H1 (cell line): ENCODE results near the gene GREB1. TPM values are rescaled to one million over a fixed set of nuclear protein-coding genes. Genes with fewer than 3 reads are reported as not detected.

Experiments used
- CTCF ChIA-PET: fragments of 300-600 bp; sonication (Branson Sonifier 250); formaldehyde crosslinking; loops from one replicate; lab custom pipeline; 2021; ENCODE audit not compliant: partially characterized antibody; lab: Charles Lee
- POLR2A ChIA-PET: fragments of 300-600 bp; sonication (Branson Sonifier 250); formaldehyde crosslinking; loops from one replicate; lab custom pipeline; 2021; ENCODE audit warnings: inconsistent platforms; ENCODE audit not compliant: partially characterized antibody; lab: Charles Lee
- DNase-seq, 2 experiments: peaks; one replicate each; pipeline versions ENCODE4 v3.0.0 to v3.0.0-alpha.2; 2010 to 2022; ENCODE audit warnings: low spot score in 2 of 2, low read depth in 1 of 2, mixed read lengths in 1 of 2
- FAIRE-seq: peaks from 2 replicates; lab custom pipeline; 2011; peaks lifted over from hg19 to GRCh38; lab: Jason Lieb, UNC
- H2AFZ ChIP-seq: 2 replicates; pipeline ENCODE4 v1.8.1; 2012; ENCODE audit warnings: low read length, inconsistent platforms
- H2AK5ac ChIP-seq: 2 replicates; pipeline ENCODE4 v1.6.1; 2013; ENCODE audit warnings: low read depth, low read length
- H2BK120ac ChIP-seq: replicated peaks from 2 replicates; pipeline ENCODE3; 2013; ENCODE audit warnings: low read depth, low read length, inconsistent platforms
- H2BK12ac ChIP-seq: 2 replicates; pipeline ENCODE4 v1.6.1; 2013; ENCODE audit warnings: low read depth, low read length
- H2BK15ac ChIP-seq: 2 replicates; pipeline ENCODE4 v1.6.1; 2013; ENCODE audit warnings: low read length
- H2BK20ac ChIP-seq: 2 replicates; pipeline ENCODE4 v1.6.1; 2013; ENCODE audit warnings: low read length
- H2BK5ac ChIP-seq: 2 replicates; pipeline ENCODE4 v1.6.1; 2013; ENCODE audit warnings: low read depth, low read length
- H3K14ac ChIP-seq: 2 replicates; pipeline ENCODE4 v1.6.1; 2013; ENCODE audit warnings: inconsistent platforms; ENCODE audit not compliant: insufficient read length
- H3K18ac ChIP-seq: 2 replicates; pipeline ENCODE4 v1.6.1; 2013; ENCODE audit warnings: low read length; ENCODE audit errors: extremely low read depth
- H3K23ac ChIP-seq: 2 replicates; pipeline ENCODE4 v1.6.1; 2013; ENCODE audit warnings: inconsistent platforms; ENCODE audit not compliant: insufficient read length
- H3K23me2 ChIP-seq: 2 replicates; pipeline ENCODE4 v1.6.1; 2013; ENCODE audit warnings: low read depth, low read length
- H3K27ac ChIP-seq: 2 replicates; pipeline ENCODE4 v1.6.1; 2011; ENCODE audit warnings: low read depth, low read length, inconsistent platforms
- H3K27me3 ChIP-seq, 4 experiments: replicated peaks in 1 of 4; 1 replicate in 1 of 4; 2 replicates in 3 of 4; pipeline versions ENCODE4 v1.6.1 to v1.8.1; 2011 to 2013; ENCODE audit warnings: low read length in 3 of 4, mild to moderate bottlenecking in 3 of 4, inconsistent platforms in 2 of 4, mixed read lengths in 2 of 4, moderate library complexity in 1 of 4; ENCODE audit not compliant: control insufficient read depth in 3 of 4, insufficient read depth in 3 of 4; ENCODE audit errors: extremely low read depth in 1 of 4
- H3K36me3 ChIP-seq, 4 experiments: 2 replicates each; pipeline versions ENCODE4 v1.6.1 to v1.8.1; 2011 to 2013; ENCODE audit warnings: mild to moderate bottlenecking in 4 of 4, low read length in 3 of 4, moderate library complexity in 2 of 4, control low read depth in 1 of 4, inconsistent platforms in 1 of 4; ENCODE audit not compliant: insufficient read depth in 4 of 4, control insufficient read depth in 2 of 4
- H3K4ac ChIP-seq: replicated peaks from 2 replicates; pipeline ENCODE3; 2013; ENCODE audit warnings: low read length, low read depth, mixed read lengths, inconsistent platforms; ENCODE audit not compliant: insufficient read length
- H3K4me1 ChIP-seq, 4 experiments: replicated peaks in 1 of 4; 1 replicate in 1 of 4; 2 replicates in 3 of 4; pipeline versions ENCODE4 v1.6.1 to v1.8.1; 2011 to 2013; ENCODE audit warnings: low read length in 3 of 4, inconsistent platforms in 2 of 4, mixed read lengths in 1 of 4; ENCODE audit not compliant: insufficient read depth in 4 of 4, control insufficient read depth in 3 of 4
- H3K4me2 ChIP-seq, 2 experiments: 2 replicates each; pipeline versions ENCODE4 v1.6.1 to v1.8.1; 2011 to 2013; ENCODE audit warnings: low read depth in 2 of 2, low read length in 2 of 2, control low read depth in 1 of 2, inconsistent platforms in 1 of 2, mild to moderate bottlenecking in 1 of 2; ENCODE audit not compliant: insufficient read depth in 1 of 2
- H3K4me3 ChIP-seq, 4 experiments: fragments of 200-600, 300-600 bp in 1 of 4; sonication (generic), shearing (Covaris generic), sonication (Bioruptor Twin) in 1 of 4; 2 replicates each; pipeline versions ENCODE4 v1.5.1 to v1.8.1; 2011 to 2016; ENCODE audit warnings: low read length in 4 of 4, low read depth in 3 of 4, control low read depth in 2 of 4, inconsistent platforms in 2 of 4, mild to moderate bottlenecking in 2 of 4, mixed read lengths in 1 of 4, moderate library complexity in 1 of 4; ENCODE audit not compliant: insufficient read depth in 2 of 4; ENCODE audit errors: extremely low read depth in 1 of 4
- H3K56ac ChIP-seq: replicated peaks from 2 replicates; pipeline ENCODE3; 2013; ENCODE audit warnings: low read depth, mild to moderate bottlenecking, mixed read lengths, low read length, inconsistent platforms; ENCODE audit not compliant: insufficient read length
- H3K79me1 ChIP-seq: 2 replicates; pipeline ENCODE4 v1.6.1; 2013; ENCODE audit warnings: low read depth, low read length, control low read depth
- H3K79me2 ChIP-seq, 2 experiments: 2 replicates each; pipeline versions ENCODE4 v1.6.1 to v1.8.1; 2012 to 2013; ENCODE audit warnings: low read length in 2 of 2, mild to moderate bottlenecking in 2 of 2, inconsistent platforms in 1 of 2; ENCODE audit not compliant: insufficient read depth in 2 of 2, control insufficient read depth in 1 of 2
- H3K9ac ChIP-seq, 4 experiments: replicated peaks in 1 of 4; 1 replicate in 1 of 4; 2 replicates in 3 of 4; pipeline versions ENCODE4 v1.6.1 to v1.8.1; 2011 to 2013; ENCODE audit warnings: low read depth in 3 of 4, low read length in 3 of 4, control low read depth in 2 of 4, mild to moderate bottlenecking in 2 of 4, moderate library complexity in 2 of 4, inconsistent platforms in 1 of 4; ENCODE audit errors: extremely low read depth in 1 of 4
- H3K9me3 ChIP-seq, 2 experiments: 2 replicates each; pipeline versions ENCODE4 v1.6.1 to v1.8.1; 2012 to 2013; ENCODE audit warnings: mild to moderate bottlenecking in 2 of 2, moderate library complexity in 2 of 2, control low read depth in 1 of 2, inconsistent platforms in 1 of 2, low read depth in 1 of 2, low read length in 1 of 2, mixed read lengths in 1 of 2; ENCODE audit not compliant: insufficient read depth in 2 of 2
- H4K20me1 ChIP-seq, 2 experiments: replicated peaks in 1 of 2; 2 replicates each; pipeline versions ENCODE3 to v1.8.1; 2011 to 2013; ENCODE audit warnings: inconsistent platforms in 2 of 2, low read length in 2 of 2, mild to moderate bottlenecking in 1 of 2; ENCODE audit not compliant: insufficient read depth in 2 of 2, control insufficient read depth in 1 of 2
- H4K5ac ChIP-seq: 2 replicates; pipeline ENCODE4 v1.6.1; 2013; ENCODE audit warnings: low read length, low read depth, mixed read lengths, inconsistent platforms; ENCODE audit not compliant: insufficient read length
- H4K8ac ChIP-seq: 2 replicates; pipeline ENCODE4 v1.8.0; 2013; ENCODE audit warnings: mild to moderate bottlenecking, moderate library complexity, low read length, inconsistent platforms; ENCODE audit not compliant: insufficient read depth; ENCODE audit errors: extremely low read depth
- H4K91ac ChIP-seq: replicated peaks from 2 replicates; pipeline ENCODE3; 2013; ENCODE audit warnings: low read length, mixed read lengths, inconsistent platforms; ENCODE audit not compliant: insufficient read length
- CHD1 ChIP-seq: IDR thresholded peaks from 2 replicates; pipeline ENCODE4 v1.6.1; 2012; ENCODE audit warnings: low read depth, low read length, improper control_type of control experiment
- WGBS, 2 experiments: shearing (Covaris generic) in 1 of 2; methylation state at CpG; one replicate each; pipeline versions ENCODE4 v1.1.6 to v1.1.7; 2013 to 2015; ENCODE audit warnings: low lambda C conversion rate in 2 of 2, mixed read lengths in 2 of 2, inconsistent platforms in 1 of 2, low coverage in 1 of 2, missing lambda C conversion rate in 1 of 2; ENCODE audit not compliant: insufficient replicate concordance in 2 of 2, insufficient coverage in 1 of 2, insufficient read length in 1 of 2; ENCODE audit errors: extremely low coverage in 1 of 2, missing lambda C conversion rate in 1 of 2; 5-methylcytosine and 5-hydroxymethylcytosine counted together
- polyA plus RNA-seq, 7 experiments: library from polyadenylated mRNA; depleted of rRNA in 3 of 7; stranded (reverse) in 5 of 7; unstranded in 2 of 7; fragments of >200 nt in 5 of 7; fragments of 200-250 nt in 2 of 7; gene quantifications; 1 replicate in 5 of 7; 2 replicates in 1 of 7; 4 replicates in 1 of 7; pipeline versions ENCODE4 v1.2.1 to v1.2.3, GENCODE V29; 2011 to 2013; ENCODE audit warnings: missing spikeins in 2 of 7, mixed read lengths in 2 of 7
- total RNA-seq: library from RNA; stranded (reverse); fragmentation: NEBNext Ultra II Directional; extraction: Animal tissue kit (Norgen Biotek cat#: 25700); gene quantifications from 2 replicates; pipeline ENCODE4 v1.2.1, GENCODE V29; 2021

GREB1 gene
- total and polyA plus RNA-seq, 2 of the 8 experiments (the other 6 are each of a cell fraction or from before 2014, with no cell fraction given): 7.9 to 43.4 TPM

- no peak overlapping the region for H3K14ac ChIP-seq
- H2AK5ac ChIP-seq: no peak overlapping the region
- no peak overlapping the region for H4K5ac ChIP-seq
- no peak for TF ChIP-seq CHD1
- no peak overlapping the region for H3K18ac ChIP-seq
- no peak for DNase-seq
- no peaks in the 10 kb centered on the region for H3K23me2 ChIP-seq
- no peak overlapping the region for H3K27ac ChIP-seq
- ChIA-PET CTCF (interaction anchor here (1.0 to 3.4 kb wide), 4 partner anchors 11 to 98 kb away, joined by 3 to 16 read pairs (median 8); no protein-coding TSS in a partner anchor), POLR2A (no interaction called here)
- H3K4me3 ChIP-seq: no peak overlapping the region
- H4K20me1 ChIP-seq: no peaks in the 10 kb centered on the region
- H4K91ac ChIP-seq: no peak overlapping the region
- H3K56ac ChIP-seq: no peak overlapping the region
- no peaks in the 10 kb centered on the region for H3K79me1 ChIP-seq
- no peak overlapping the region for H2BK20ac ChIP-seq
- H3K4me2 ChIP-seq: no peak overlapping the region; a peak in 1 of 4 replicates
- no peak overlapping the region for H2BK120ac ChIP-seq
- no peaks in the 10 kb centered on the region for H3K79me2 ChIP-seq
- no peak overlapping the region for H3K9ac ChIP-seq
- H3K23ac ChIP-seq: no peak overlapping the region
- no peak overlapping the region for H4K8ac ChIP-seq
- H3K4ac ChIP-seq: no peak overlapping the region
- H2BK15ac ChIP-seq: 0 out of 2 replicates have a peak overlapping the region, but pooled peaks have one; percentile 46
- no peak overlapping the region for H2BK5ac ChIP-seq
- WGBS, 2 experiments: 85% methylated on average over 11 of the region's 11 CpGs; no CpG with 5 or more reads in 1 of the 2 experiments
- no peaks in the 10 kb centered on the region for H3K36me3 ChIP-seq
- no peaks in the 10 kb centered on the region for H3K9me3 ChIP-seq
- H2BK12ac ChIP-seq: peak overlapping the region; percentile 39; the same call in 1 of the 2 replicates
- no peaks in the 10 kb centered on the region; a peak in 1 of 7 replicates for H3K27me3 ChIP-seq
- H3K4me1 ChIP-seq: peaks cover 3 to 14% (median 9%) of the 10 kb centered on the region in 4 experiments; a peak in 6 of 7 replicates
- H2AFZ ChIP-seq: no peak overlapping the region
- no peak for FAIRE-seq
Measured at GRCh38 chr2:11676640-11677039, 142.8 kb downstream of the GREB1 start.
